HG02623 (cell line): ENCODE data around the gene RPS6KA4.

Experiments used
- ATAC-seq: cut with Tn5 transposase; IDR thresholded peaks from one replicate; pipeline ENCODE4 v1.9.1; 2021; ENCODE audit warnings: moderate library complexity; ENCODE audit not compliant: unreplicated experiment

Gene RPS6KA4

DNA sequence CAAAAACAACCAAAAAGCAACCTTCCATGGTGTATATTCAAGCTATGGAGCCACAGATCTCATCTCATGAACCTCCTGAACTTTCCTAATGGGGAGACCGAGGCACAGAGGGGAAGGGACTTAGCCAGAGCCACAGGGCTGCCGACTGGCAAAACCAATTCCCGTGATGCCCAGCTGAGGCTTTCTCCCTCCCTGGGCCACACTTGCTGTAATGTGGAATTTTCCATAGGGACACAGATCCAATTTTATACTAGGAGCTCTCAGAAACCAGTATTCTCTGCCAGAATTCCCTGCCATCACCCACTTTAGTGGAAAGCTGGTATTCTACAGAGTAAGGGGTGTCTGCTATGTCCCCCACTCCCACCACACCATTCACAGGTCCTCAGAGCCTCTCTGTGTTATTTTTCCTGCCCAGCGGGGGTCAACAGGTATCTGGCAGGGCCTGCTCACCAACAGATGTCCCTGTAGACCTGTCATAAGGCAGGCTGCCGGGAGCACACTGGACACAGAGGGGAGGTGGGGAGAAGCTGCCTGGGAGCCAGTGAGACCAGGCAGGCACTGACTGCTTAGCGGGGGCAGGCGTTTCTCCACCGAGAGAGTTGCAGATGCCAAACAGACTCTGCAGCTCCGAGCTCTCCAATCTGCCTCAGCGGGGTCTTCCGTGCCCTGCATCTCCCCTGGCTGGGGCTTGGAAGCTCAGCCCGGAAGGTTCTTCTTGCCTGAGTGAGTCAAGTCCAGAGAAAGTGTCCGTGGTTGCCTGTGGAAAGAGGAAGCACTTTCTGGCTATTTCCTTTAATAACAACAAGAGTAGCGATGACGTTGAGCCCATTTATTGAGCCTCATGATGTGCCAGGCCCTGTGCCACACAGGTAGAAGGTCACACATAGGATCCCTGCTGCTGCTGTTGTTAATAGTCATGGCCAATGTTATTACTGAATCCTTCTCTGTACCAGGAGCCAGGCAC is 26.3 kb downstream of the RPS6KA4 start:
- ATAC-seq: no peak

DNA sequence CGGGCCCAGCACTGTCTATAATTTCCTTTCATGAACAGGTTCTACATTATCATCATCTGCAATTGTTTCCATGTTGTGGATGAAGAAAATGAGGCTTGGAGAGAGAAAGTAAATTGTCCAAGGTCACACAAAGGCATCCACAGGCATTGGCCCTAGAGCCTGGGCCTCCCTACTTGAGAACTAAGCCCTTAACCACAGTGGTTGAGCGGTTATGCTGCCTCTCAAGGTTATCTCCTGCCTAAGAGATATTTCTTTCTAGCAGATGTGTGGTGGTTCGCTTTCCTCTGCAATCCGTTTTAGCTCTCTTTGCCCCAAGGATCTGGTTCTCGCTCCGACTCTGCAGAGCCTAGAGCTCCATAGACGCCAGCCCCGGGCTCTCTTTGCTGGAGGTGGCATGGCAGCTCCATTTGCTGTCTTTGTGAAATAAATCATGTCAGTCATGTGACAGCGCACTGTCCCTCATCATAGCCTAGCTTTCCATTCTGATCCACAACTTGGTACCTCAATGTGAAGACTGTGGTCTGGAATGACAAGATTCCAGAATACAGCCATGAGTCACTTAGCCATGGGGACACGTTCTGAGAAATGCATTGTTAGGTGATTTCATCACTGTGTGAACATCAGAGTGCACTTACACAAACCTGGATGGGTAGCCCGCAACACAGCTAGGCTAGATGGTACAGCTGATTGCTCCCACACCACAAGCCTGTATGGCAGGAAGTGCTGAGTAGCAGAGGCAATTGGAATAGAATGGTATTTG is 27.2 kb downstream of the RPS6KA4 start:
- no peak for ATAC-seq

DNA sequence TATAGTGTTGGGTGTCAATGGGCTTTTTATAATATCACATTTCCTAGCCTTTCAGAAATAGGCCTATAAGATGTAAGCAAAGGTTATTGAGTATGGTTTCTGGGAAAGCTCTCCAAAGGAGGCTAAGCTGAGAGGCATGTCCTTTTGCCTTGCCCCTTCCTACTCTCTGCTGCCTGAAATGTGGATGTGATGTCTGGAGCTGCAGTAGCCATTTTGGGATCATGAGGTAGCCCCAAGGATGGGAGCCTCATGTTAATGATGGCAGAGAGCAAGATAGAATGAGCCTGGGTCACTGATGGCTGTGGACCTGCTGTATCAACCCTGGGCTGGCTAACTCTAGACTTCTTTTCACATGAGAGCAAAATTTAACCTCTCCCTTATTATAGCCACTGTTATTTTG is 29.0 kb downstream of the RPS6KA4 start:
- ATAC-seq: no peak

DNA sequence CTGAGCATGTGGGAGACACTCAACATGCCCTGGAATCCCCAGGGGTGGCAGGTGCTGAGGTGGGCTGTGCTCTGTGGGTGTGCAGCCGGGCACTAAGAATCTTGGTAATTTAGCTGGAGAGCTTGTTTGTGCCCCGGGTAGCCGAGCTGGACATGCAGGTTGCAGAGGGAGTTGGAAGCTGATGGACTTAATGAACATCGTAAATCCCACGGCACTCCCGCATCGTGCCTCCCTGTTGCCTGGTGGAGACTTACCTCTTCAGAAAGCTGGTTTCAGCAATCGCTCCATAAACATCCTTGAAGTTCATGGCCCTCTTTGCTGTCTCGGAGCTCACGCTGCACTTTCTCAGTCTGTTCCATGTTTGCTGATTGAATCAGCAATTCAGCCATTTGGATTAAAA is 29.9 kb downstream of the RPS6KA4 start:
- no peak for ATAC-seq

DNA sequence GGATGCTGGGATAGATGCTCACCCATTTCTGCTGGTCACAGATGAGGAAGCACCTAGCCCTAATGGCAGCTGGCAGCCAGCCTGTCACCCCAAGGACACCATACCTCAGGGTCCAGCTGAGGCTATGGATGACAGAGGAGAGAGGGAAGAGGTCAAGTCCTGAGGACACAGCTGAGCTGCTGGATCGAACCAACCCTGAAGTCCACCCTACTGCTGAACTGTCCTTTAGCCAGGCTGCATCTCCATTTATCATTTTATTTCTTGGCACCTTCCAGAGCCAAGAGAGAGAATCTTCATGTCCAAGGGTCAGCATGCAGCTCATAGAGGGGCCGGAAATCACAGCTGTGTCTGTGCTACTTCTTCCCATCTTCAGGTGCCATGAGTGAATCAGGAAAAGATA is 30.9 kb downstream of the RPS6KA4 start:
- ATAC-seq: no peak

DNA sequence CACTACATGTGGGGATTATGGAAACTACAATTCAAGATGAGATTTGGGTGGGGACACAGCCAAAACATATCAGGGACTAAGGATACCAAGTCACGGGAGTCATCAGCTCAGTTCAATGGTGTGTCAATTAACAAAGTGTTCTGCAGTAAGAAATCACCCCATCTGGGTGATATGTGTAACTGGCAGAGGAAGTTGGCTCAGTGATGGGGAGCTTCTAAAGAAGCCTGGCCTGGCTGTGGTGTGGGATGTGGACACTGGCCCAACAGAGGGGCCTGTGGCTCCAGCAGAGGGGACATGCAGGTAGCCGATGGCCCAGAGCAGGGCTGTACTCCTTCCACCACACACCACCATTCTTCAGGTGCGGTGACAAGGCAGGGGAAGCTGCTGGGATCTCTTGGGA is 31.6 kb downstream of the RPS6KA4 start:
- ATAC-seq: no peak

DNA sequence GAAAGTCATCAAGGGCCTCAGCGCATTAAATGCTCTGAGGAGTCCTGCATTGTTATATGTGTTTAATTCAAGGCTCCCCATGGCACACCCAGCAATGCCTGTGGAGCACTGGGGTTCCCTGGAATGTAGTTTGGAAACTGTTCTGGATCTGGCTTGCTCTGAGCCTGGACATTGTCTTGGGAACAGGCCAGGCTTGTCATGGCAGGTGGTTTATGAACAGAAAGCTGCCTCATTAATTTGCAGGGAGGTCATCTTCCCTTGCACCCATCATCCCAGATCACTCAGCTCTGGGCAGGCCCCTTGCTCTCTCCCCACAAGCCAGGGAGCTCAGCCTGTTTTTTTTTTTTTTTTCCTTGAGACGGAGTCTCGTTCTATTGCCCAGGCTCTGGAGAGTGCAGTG is 32.9 kb downstream of the RPS6KA4 start:
- no peak for ATAC-seq

DNA sequence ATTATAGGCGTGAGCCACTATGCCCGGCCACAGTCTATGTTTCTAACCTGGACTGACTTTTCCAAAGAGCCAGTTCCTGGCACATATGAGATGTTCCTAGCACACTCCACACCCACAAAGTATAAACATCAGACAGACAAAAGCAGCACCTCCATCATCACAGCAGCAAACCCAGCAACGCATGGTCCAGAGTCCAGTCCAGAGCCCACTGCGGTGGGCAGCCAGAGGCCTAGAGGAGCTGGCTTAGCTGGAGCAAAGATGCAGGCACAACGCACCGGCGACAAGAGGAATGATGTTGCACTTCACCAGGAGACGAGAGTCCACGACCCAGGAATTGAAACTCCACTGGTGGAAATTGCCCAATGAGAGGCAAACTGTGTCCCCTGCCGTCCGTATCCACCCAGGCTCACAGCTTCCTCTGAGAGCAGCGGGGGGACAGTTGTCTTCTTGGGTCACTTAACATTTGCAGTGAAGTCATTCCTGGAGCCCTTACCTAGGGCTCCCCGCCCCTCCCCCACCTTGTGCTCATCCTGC is 36.6 kb downstream of the RPS6KA4 start:
- ATAC-seq: no peak

DNA sequence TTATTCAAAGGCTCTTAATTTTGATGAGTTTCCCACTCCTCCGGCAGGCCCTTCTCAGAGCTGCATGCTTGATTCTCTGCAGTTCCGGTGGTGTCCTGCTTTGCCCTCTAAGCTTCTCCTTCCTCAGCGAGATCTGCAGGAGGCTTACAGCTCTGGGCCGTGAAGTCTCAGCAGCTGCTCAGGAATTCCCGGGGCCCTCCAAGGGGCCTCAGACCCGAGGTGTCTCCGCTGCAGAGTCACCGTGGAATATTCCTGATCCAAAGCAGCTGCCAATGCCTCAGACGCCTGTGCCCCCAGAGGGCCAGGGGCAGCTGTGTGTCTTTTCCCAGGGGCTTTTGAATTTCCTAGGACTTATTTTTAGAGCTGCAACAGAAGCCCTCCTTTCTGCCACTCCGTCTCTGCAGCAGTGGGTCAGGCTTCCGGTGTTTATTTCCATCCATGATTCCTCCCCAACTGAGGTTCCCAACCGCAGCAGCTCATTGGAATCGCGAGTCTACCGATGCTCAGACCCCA is 37.2 kb downstream of the RPS6KA4 start:
- no peak for ATAC-seq

DNA sequence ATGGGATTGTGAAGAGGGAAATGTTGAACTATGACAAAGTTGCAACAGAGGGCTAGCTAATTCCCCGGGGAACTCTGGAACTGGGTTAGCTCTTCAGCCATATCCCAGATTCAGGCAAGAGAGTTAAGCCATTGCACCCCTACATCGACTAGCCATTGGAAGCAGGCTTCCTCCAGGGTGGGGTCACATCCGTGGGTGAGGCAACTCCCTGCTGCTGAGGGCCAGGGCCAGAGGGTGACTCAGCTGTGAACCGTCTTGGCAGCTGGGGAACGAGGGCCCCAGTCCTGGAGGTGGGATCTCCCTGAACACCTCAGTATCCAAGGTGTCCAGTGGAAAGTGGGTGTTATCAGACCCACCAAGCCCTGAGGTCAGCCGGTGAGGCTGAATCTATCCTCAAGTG is 41.1 kb downstream of the RPS6KA4 start:
- ATAC-seq: no peak

DNA sequence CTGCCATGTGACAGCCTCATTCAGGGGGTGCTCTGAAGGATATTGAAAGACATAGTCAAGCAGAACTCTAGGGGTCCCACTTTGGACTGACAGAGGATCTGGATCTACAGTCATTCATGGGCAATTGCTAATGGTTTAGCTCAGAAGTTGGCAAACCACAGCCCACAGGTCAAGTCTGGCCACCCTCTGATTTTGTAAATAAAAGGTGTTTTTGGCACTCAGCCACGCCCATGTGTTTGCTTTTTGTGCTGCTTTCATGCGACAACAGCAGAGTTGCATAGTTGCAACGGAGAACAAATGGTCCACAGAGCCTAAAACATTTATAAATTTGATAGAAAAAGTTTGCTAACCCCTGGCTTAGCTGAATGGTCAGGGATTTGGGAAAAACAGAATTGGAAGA is 41.7 kb downstream of the RPS6KA4 start:
- no peak for ATAC-seq

DNA sequence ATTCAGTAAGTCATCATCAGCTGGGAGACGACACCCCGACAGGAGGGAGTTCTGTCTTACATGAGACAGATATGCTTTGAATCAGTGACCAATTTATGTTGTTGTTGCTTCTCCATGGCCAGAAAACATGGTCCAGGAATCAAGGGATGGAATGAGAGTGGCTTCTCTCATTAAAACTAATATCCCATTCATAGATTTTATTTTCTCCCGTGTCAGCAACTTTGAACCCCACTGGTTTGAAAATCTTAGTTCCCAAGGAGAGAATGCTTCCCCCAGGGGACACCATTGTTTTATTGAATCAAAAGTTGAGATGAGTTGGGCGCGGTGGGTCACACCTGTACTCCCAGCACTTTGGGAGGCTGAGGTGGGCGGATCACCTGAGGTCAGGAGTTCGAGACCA is 42.8 kb downstream of the RPS6KA4 start:
- no peak for ATAC-seq

DNA sequence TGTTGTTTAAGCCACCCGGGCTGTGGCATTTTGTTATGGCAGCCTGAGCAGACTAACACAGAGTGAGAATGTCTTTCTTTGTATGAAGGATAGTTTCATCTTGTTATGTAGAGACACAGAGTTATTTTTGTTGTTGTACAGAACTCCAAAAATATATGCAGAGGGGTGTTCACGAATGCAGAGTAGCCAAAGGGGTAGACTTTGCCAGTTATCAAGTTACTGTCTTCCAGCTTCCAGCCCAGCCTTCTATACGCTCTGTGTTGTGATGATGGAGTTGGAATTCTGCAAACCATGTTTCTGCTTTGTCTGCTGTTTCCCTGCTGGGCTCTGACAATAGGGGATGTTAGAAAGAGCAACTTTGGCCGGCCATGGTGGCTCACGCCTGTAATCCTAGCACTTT is 44.1 kb downstream of the RPS6KA4 start:
- ATAC-seq: no peak

DNA sequence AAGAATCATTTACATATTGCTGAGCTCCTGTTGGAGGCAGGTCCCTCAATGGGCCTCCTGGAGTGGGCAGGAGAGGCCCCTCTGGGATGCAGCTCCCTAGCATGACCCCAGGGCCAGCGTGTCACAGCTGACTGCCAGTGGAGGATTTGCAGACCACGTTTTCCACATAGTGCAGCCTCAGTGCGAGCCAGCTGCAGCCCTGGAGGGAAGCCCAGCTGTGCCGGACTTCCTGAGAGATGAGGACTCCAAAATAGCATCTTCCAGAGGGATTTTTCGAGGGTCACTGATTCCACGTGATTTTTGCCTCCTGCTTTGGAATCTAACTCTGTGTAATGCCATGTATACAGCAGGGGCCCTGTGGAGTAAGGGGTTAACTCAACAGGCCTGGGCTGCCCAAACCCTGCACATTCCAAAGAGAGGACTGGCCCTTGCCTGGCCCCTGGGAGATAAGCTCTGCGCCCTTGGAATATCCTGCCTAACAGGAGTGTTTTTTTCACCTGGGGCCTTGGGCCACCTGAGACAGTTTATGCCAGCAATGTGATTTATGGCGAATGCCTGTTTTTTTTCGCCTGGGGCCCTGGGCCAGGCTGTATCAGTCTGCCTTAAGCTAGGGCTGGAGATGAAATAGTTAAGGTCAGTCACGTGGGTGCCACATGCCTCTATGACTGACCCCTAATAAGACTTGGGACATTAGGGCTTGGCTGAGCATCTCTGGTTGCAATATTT is 47.4 kb downstream of the RPS6KA4 start:
- ATAC-seq: no peak

DNA sequence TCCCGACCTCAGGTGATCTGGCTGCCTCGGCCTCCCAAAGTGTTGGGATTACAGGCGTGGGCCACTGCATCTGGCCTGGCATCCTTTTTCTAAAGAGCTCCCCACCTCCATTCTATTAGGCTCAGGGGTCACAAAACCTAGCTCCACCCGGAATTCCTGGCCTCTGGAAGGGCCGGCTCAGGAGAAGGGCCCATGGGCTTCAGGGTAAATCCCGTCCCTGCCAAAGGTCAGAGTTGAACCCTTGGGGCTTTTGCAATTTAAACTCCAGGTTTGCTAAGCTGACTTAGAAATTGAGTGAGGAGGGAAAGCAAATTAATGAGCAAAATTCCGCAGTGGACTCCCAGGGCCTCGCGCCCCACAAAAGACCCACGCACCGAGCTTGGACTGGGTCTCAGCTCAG is 48.3 kb downstream of the RPS6KA4 start:
- no peak for ATAC-seq

DNA sequence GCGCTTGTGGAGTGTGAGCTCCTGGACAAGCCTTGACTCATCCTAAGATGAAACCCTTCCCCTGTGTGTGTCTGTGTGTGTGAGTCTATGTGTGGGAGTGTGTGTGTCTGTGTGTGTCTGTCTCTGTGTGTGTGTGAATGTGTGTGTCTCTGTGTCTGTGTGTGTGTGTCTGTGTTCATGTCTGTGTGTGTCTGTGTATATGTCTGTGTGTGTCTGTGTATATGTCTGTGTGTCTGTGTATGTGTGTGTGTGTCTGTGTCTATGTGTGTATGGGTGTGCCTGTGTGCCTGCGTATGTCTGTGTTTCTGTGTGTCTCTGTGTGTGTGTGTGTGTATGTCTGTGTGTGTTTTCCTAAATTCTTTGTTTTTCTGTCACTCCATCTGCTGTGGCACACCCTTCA is 48.7 kb downstream of the RPS6KA4 start:
- no peak for ATAC-seq

DNA sequence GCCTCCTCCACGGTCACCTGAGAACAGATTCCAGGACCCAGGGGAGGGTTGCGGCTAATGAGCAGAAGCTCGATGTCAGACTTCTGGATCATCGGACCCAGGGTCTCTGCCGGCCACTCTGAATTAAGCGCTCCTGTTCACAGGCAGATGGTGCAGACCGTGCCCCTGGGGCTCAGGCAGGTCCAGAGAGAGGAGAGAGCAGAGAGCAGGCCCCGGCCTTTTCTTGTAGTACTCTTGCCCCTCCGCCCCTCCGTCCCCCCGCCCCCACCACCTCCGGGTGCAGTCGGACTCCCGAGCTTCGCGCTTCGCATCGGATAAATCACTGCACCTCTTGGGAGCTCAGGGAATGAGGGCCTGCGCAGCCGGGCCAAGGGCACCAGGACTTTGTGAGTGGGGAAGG is 50.3 kb downstream of the RPS6KA4 start:
- no peak for ATAC-seq

DNA sequence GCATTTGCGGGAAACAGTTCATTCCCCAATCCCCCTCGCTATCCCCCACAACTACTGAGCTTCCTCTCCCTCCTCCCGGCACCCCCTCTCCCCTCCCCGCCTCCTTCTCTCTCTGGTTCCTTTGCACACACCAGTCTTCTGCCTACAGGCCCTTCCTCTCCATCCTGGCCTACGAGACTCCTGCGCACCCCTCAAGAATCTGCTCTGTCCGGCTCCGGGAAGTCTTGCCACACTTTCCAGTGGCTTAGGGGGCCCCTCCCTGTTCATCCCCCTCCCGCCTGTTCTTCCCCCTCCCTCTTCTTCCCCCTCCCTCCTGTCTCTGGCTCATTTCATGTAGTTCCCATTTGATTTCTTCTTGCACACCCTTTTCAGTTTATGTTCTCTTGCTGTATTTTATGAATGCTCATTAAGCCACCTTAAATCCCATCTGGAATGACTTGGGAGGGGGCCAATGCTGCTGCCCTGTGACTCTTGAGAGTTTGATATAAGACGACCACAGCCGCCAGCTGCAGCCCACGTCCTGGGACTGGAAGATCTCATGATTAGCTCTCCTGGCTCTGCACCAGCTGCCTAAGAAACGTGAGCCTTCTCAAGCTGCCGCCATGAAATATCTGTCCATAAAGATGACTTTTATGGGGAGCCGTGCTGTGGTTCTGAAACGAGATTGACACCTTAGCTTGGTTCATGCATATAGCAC is 50.9 kb downstream of the RPS6KA4 start:
- ATAC-seq: no peak

DNA sequence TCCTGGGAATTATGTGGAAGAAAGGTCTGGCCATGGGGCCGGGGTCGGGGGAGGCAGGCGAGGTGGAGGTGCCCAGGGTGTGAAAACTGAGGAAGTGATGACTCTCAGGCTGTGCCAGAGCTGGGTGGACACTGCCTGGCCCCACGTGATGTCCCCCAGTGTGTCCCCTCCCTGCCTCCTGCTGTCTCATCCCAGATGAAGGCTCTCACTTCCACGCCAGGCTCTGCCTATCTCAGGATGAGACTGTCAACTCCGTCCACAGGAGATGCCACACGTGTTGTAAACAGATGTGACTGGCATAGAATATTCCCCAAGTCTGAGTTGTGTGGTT is 51.4 kb downstream of the RPS6KA4 start:
- ATAC-seq: no peak

DNA sequence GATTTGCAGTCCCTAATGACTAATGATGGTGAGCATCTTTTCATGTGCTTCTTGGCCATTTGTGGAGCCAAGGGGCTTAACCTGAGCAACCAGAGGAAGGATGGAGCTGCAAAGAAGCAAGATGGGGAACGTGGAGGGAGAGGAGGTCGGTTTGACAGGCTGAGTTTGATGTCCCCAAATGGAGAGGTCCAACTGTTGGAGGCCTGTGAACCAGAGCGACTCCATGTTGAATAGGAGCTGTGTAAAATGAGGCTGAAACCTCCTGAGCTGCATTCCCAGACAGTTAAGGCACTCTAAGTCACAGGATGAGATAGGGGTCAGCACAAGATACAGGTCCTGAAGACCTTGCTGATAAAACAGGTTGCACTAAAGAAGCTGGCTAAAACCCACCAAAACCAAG is 54.5 kb downstream of the RPS6KA4 start:
- no peak for ATAC-seq

DNA sequence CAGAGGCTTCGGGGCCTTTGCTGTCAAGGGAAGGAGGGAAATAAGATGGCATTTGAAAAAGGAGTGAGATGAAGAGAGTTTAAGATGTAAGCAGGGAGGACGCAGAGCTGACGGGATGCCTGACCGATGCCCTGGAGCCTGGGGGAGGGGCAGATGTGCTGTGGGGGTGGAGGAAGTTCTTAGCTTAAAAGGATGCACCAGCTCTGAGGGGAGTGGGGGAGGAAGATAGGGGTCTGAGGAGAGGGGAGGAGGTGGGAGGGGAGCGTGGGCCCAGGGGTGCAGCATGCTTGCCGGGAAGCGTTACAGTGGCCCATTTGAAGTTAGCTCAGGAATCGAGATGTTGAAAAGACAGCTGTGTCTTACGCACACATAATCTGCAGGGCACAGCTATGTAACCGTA is 56.3 kb downstream of the RPS6KA4 start:
- ATAC-seq: no peak
